Dermis microvascular lymphatic vessel endothelial cell (primary cell): ENCODE results near the gene CPNE5. TPM values are rescaled to one million over a fixed set of nuclear protein-coding genes. Genes with fewer than 3 reads are reported as not detected.
A peak's percentile ranks its signal among the peaks of the same experiment; 100 is the strongest.

ENCODE experiments used
- DNase-seq, 2 donors: peaks; one replicate each; pipeline versions ENCODE4 v3.0.0 to v3.0.0-alpha.2; 2010; ENCODE audit warnings: low read depth in 2 of 2
- total RNA-seq: library from RNA; depleted of rRNA; stranded (reverse); fragments of >200 nt; gene quantifications from 2 replicates; pipeline ENCODE4 v1.2.1, GENCODE V29; 2014

Gene CPNE5
- total RNA-seq, 1 donor from 2014 or later: 5.0 TPM

DNA sequence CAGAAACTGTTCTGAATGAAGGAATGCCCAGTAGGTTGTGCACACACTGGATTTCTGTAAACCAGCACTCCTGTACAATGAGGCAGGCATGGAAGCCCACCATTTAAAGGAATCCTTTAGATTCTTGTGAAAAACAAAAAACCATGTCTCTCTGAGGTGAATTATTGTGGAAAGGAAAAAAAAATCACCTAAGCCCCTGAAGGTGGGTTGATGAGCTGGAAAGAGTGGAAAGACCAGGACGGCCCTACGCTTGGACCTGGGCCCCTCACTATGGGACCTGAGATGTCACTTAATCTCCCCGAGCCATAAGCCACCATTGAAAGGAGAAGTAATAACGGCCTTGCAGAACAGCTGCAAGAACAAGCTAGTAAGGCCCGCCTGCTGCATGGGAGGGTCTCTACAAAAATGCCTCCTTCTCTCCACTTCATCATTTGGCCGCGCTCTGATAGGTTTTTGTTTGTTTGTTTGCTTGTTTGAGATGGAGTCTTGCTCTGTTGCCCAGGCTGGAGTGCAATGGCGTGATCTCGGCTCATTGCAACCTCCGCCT, 72.8 kb downstream of the CPNE5 start:
- no peak for DNase-seq

DNA sequence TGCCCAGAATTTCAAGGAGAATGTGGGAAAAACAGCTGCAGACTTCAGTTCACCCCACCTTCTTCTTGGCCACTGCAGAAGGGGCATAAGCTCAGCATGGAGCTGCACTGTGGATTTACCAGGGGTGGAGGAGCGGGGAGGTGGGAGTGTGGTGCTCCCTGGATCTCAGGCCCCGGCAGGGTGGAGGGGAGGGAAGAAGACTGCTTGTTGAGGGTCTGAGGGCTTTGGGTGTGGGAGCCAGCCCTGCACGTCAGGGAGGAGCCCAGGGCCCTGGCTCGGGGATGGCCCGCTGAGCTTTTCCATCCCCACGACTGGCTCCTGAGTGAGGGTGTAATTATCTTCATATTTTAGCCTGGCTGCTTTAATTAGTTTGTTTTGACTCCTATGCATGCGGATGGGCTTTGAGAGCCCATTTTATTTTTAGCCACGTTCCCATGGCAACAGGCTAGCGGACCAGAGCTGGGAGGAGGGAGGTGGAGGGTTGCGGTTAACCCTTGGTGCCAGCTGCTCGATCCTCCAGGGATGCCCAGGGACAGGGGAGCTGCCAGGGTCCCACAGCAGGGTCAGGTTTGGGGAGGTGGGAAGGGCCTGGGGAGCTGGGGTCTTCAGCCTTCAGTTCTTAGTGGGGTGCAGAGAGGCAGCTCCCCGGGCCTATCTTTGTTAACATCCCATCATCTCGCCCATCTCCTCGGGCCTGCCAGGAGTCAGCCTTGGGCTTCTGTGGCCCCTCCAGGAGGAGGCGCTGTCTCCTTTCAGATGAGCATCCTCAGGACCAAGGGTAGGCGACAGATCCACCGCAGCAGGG, 73.4 kb downstream of the CPNE5 start:
- DNase-seq: peak; percentile 63 to 75

DNA sequence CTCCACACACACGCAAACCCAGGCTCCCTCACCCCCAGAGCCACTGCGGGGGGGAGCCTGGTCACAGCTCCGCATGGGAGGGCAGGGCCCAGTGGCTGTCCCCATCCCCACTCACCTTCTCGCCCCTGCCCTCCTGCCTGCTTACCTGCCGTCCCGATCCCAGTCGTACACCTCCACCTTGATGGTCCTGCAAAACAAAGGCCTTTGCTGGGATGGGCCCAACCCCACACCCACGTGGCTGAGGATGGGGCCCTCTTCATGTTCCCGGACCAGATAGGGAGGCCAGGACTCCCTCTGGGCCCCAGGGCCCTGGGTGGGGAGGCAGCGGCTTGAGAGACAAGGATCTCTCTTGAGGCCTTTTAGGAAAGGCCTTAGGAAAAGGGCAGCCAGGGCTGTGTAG, 74.1 kb downstream of the CPNE5 start:
- DNase-seq: no peak

DNA sequence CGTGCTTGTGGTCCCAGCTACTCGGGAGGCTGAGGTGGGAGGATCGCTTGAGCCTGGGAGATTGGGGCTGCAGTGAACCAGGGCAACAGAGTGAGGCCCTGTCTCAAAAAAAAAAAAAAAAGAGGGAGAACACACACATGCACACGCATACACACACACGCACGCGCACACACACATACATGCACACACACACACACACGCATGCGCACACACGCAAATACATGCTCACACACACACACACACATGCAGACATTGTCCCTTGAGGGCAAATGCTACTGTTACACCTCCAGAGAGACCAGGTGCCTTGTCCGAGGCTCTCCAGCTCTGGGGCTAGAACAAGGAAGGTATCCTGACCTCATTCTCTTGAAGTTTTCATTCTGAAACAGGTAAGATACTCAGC, 77.1 kb downstream of the CPNE5 start:
- no peak for DNase-seq

DNA sequence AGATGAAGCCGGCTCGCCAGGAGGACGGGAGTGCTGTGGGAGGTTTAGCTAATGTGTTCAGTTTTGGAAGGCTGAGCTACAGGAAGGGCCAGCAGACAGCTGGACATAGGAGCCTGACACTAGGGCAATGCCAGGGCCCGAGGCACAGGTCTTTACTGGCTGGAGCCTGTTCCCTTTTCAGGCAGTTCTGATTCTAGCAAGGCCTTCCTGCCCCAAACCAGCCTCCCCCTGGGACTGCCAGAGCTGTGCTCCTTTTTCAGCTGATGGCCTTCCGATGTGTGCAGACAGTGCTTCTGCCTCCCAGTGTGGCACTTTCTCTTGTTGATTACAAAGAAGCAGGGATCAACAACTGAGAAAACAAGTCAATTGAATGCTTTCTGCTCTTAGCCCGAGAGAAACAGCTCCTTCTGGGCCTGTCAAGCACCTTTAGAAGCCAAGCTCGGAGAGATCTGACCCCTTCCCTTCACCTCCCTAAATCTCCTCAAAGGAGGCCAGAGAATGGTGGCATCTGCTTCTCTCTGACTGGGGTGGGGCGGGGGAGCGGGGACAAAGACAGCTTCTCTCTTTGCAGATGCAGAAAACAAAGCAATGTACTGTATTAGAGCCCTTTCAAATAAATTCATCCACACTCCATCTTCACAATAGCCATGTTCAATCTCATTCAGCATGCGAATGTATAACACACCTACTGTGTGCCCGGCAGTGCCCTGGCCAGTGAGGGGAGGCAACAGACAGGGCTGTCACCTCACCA, 78.4 kb downstream of the CPNE5 start:
- no peak for DNase-seq

DNA sequence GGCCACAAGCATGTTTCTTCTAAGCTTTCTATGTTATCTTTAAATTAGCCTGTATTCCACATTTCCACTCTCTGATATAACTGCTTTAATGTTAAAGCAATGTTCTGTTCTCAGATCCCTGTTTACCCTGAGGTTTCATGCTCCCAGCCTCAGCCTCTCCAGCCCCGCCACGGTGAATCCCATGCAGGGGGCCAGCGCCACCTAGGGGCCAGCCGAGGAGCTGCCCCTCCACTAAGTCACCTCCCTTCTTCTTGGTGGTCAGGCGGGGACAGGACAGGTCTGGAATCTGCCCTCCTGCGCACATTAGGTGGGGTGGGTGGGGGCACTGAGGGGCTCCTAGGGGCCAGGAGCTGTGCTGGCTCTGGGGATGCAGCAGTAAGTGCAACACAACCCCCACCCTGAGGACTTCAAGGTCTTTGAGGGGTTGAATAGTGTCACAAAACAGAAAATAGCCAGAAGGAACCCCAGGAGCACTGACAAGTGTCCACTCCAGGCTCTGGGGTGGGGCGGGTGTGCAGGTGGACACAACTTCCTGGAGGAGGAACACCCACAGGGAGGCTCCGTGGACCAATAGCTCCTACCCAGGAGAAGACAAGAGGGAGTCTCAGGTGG, 80.0 kb downstream of the CPNE5 start:
- DNase-seq: peak; percentile 50 to 79

DNA sequence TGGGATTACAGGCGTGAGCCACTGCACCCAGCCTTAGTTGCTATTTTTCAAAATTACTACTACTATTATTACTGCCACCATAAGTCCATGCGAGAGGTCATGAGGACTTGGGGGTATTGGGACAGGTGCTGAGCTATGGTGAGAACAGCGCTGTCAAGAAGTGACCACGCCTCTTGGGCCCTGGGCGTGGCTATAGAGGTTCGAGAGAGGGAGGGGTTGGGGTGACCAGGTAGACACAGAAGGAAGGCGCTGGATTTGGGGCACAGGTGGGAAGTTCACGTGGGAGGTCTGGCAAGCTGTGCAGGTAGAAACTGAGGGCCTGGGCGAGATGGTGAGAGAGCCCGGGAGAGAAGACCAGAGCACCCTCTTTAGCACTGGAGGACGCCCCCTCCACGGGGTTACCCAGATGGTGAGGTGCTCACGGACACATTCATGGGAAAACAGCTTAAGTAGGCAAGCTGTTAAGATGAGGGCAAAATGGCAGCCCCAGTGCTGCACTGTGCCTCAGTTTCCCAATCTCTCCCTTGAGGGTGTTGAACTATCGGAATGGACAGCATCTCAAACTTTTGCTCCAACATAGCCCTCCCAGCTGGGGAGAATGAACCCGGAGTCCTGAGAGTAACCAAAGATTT, 80.6 kb downstream of the CPNE5 start:
- no peak for DNase-seq

DNA sequence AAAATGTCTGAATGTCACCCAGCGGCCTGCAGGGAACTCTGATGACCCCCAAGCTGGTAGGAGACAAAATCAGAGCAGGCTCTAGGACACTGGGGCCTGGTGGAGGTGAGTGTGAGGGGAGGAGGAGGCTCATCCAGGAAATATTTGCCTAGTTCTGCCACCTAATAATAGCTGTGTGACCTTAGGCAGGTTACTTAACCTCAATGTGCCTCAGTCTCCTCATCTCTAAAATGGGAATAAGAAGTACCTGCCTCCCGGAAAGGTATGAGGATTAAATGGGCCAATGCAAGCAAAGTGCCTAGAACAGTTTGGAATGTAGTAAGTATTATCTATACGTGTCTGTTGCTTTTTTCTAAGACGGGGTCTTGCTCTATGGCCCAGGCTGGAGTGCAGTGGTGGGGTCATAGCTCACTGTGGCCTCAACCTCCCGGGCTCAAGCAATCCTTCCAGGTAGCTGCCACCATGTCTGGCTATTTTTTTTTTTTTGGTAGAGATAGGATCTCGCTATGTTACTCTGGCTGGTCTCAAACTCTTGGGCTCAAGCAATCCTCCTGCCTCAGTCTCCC, 81.2 kb downstream of the CPNE5 start:
- no peak for DNase-seq

DNA sequence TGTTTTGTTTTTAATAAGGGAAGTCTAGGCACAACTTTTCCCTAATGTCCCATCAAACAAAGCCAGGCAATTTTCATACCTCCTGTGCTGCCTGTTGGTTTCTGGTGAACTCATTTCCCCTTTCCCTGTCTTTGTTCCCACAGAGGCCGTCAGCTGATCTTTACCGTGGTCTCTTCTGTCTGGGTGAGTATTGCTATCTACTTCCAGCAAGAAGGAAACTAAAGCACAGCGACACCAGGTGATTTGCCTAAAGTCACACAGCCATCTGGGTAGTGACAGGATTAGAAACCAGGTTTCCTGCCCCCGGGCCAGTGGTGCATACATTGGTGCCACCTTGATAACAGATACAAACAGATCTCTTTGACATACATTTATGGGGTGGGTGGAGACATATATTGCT, 82.0 kb downstream of the CPNE5 start:
- peak; percentile 68 to 92 for DNase-seq

DNA sequence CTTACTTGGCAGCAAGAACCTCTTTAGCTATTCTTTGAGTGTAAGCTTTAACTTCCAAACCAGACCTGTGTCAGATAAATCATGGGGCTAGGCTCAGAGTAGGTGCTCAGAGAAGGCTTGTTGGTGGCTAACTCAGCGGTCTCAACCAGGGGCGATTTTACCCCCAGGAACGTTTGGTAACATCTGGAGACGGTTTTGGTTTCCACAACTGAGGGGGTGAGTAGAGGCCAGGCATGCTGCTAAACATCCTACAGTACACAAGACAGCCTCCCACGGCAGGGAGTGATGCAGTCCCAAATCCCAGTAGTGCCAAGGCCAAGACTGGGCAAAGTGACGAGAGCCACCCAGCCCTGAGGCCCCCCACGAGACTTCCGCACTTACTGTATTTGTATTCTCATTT, 82.5 kb downstream of the CPNE5 start:
- no peak for DNase-seq

DNA sequence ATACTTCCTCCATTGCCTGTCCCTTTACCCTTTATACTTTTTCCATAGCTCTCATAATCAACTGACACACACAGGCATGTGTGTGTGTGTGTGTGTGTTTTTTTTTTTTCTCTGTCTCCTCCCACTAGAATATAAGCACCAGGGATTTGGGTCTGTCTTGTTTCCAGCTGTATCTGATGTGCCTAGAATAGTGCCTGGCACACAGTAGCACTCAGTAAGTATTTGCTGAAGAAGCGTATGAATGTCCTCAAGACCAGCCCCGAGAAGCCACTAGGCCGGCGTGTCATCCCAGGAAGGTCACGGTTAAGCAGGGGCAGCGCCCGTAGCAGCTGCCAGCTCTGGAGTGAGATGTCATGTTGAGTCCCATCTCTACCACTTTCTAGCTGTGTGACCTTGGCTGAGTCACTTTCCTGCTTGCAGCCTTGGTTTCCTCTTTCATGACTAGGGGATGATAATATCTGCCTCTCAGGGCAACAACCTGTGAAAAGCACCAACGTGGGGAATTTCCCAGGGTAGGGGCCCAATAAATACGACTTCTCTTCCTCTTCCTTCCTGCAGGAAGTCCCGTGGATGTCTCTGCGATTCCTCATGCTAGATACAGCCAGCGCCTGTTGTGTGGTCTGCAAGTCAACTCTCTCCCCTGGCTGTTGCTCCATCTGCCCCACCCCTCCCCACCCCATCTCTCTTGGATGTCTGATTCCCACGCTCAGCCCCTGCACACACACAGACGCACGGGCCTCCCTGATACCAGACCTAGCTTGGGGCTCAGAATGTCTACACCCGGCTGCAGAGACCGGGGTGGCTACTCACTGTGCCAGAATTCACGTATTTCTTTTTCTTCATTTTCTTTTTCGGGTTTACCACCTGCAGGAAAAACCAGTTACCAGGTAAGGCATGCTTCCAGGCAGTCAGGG, 83.6 kb downstream of the CPNE5 start:
- peak; percentile 90 to 98 for DNase-seq

DNA sequence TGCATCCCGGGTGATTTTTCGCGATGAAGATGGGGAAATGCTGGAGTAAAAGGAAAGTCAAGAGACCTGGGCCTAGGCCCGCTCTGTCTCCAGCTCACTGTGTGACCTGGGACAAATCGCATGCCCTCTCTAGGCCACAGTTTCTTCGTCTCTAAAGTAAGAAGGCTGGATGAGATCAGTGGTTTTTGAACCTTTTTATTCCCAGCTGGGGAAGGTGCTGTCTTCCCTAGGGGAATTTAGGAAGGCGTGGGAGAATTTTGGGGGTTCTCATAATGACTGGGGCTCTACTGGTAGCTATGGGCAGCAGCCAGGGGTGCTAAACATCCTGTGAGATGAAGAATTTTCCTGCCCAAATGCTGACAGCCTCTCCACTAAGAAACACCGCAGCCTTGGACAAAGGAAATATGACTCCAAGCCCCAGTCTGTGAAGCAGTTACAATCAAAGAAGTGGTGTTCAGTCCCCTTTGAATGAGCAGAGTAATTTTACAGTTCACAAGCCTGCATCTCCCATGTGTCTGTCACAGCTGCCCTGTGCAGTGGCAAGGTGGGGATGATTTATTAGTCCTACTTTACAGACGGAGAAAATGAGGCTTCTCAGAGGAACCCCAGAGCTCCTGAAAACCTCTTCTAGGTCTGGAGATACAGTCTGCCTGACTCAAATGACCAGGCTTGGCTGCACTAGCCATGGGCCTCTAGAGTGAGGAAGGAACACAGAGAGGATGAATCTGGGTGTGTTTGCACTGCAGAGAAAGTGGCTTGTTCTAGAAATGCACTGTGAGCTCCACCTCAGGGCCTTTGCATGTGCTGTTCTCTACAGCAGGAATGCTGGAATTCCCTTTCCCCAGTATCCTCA, 84.4 kb downstream of the CPNE5 start:
- no peak for DNase-seq

DNA sequence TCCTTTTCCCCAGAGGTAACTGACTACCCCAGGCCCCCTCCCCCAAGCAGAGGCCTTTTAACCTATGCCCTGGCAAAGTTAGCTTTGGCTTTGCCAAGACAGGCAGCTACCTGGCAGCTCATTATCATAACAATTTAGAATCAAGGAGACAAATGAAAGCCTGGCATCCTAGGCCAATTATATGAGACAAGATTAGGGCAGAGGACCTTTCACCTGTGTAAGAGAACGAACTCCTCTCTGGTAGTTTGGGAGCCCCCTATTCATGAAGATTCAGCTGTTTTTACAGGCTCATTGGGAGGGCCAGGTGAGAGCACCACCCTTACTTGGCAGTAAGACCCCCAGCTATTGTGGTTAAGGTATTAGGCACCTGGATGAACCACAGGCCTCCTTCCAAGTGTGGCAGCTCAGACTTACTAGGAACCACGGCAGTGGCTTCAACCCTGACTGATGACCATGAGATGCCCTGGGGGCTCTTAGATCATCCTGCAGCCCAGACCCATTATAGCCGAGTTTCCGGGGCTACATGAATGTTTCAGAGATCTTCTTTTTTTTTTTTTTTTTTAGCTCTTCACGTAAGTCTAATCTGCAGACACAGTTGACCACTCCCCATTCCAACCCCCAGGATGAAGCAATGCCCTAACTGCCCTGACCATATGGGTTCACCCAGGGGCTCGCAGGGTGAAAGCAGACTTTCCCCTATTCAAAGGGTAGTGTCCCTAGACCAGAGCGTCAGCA, 85.4 kb downstream of the CPNE5 start:
- no peak for DNase-seq

DNA sequence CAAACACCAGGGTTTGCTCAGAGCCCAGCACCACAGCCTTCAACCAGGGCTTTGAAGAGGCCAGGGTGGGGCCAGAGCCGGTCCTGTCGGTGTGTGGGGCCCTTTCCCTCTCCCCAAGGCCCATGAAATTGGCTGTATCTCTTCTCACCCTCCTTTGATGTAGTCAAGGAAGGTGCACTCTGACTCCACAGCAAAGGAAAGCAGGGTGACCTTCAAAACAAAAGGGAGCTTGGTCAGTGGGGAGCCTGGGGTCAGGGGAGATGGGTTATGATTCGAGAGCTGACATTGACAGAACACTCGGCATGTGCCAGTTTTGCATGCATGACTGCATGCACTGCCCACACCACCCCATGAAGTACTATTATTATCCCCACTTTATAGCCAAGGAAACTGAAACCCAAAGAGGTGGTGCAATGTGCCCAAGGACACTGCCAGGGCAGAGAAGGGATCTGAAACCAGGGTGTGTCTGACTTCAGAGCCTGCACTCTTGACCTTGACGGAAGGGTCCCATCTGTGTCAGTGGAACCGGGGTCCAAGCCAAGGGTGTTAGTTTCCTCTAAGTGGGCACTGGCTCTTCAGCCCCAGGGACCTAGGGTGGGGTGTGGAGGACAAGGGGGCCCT, 86.2 kb downstream of the CPNE5 start:
- no peak for DNase-seq

DNA sequence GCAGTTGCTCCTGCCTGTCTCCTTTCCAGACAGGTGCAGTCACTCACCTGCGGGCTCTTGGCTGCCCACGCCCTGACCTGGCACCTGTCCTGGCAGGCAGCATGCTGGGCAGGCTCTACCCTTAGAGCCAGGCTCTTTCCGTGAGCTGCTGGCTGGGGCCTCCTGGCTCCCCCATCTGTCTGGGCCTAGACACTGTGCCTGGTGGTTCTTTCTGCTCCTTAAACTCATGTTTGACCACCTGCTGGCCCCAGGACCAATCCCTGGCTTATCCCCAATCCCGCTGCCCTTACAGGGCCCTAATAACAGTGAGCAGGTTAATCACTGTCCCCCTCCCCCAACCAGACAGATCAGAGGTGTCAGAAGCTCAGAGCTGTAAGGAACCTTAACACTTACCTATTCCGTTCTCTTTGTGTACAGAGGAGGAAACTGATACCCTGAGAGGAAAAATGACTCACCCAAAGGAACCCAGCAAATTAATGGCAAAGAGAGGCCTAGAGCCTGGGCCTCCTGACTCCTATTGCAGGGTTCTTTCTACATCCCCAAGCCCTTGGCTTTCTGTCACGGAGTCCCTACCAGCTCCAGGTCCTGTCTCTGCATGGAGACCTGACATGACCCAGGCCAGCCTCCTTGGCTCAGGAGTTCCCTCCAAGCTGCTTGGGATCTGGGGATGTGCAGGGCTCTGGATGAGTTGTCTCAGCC, 86.9 kb downstream of the CPNE5 start:
- DNase-seq: peak in 1 of 2 donors; percentile 50

DNA sequence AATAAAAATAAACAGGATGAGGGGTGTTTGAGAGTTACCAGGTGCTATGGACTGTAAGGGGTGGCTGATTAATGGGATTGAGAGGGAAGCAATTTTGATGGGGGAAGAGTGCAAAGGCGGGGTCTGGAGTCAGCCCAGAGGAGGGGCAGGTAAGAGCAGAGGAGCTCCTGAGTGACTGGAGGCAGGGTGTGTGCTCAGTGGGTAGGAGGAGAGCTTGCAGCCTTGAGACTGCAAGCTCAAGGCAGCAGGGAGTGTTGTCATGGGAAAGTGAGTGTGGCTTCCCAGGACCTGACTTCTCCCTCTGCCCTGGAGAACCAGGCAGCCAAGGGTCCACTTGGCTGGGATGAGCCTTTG, 87.4 kb downstream of the CPNE5 start:
- DNase-seq: no peak

DNA sequence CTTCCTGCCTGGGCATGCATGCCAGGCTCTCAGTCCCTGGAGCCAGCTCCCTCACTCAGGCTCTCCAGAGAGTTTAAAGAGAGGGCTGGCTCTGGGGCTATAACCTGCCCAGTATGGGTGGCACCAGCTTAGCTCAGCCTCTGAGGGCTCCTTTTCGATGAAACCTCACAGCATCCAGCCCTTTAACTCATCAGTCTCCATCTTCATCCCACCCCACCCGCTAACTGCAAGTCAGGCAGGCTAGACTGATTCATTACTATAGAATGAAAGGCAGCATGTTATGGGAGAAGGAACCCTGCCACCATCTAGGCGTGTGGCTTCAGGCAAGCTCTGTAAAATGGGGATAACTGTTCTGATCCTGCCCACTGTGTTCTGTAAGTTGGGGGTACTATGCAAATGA, 88.2 kb downstream of the CPNE5 start:
- DNase-seq: no peak
